ACHN (cell line): Measurements from ENCODE around the gene OVAAL.

Experiments
- DNase-seq: peaks from one replicate; pipeline ENCODE4 v3.0.0-alpha.2; 2015
- in situ Hi-C: cut with HindIII; loops from 2 replicates; pipeline ENCODE4 v1.10.0; 2017; ENCODE audit warnings: low sequenced_read_pairs, low pct_ligation_motif_present, low pct_unique_long_range_greater_than_20kb

The OVAAL gene

DNA sequence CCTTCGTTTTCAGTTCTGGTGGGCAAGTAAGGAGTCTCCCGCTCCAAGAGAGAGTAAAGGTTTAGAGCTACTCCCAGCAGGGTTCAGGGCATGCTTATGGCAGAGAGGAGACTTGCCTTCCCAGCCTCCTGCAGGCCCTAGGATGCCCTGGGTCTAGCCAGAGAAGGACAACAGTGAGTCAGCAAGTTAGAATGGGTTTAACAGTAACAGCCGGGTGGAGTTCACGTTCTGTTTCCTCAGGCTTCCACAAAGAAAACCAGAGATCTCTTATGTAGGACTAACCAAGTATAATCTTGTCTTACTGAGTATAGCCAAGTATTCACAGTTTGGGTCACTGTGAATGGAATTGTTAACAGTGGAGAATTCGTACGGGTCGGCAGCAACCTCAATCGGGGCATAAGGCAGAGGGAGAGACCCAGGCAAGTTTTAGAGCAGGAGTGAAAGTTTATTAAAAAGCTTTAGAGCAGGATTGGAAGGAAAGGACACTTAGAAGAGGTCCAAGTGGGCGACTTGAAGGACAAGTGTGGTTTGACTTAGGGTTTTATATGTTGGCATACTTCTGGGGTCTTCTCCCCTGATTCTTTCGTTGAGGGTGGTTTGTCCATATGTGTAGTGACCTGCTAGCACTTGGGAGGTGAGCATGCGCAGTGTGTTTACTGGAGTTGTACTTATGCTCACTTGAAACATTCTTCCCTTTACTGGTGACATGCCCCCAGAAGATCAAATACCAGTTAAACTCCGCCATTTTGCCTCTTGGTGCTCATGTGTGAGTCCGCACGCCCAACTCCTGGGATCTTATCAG is 4.5 kb downstream of the OVAAL start:
- peak; percentile 23 for DNase-seq
- in situ Hi-C loops: no loop called here

DNA sequence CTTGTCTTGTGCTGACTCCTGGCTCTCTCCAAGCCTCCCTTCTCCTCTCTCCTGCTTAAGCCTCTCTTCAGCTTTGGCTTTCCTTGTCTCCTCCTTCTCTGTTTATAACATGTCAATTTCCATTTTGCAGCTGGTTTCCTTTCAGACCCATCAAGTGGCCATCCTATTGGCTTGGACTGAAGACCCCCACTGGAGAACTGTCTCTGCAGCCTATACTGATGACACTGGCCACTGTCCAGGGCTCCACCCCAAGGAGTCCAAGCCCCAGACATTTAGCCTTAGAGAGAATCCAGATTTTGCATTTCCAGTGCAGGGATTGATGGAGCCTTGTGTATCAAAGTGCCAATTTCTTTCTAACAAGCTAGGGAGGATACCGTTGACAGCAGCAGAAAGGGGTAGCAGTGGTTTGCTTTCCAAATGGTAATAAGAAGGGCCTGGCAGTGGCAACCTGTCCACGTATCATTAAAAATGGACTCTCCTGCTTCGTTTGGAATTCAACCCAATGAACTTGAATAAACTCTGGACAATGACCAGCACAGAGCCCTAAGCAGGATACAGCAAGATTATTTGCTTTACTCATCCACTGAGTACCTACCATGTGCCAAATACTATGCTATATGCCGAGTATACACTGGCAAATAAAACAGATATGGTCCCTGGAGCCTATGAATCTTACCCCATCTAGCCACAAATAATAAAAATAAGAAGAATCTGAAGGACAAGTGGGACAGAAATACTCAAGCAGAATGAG is 6.5 kb downstream of the OVAAL start:
- in situ Hi-C loops: no loop called here
- no peak for DNase-seq

DNA sequence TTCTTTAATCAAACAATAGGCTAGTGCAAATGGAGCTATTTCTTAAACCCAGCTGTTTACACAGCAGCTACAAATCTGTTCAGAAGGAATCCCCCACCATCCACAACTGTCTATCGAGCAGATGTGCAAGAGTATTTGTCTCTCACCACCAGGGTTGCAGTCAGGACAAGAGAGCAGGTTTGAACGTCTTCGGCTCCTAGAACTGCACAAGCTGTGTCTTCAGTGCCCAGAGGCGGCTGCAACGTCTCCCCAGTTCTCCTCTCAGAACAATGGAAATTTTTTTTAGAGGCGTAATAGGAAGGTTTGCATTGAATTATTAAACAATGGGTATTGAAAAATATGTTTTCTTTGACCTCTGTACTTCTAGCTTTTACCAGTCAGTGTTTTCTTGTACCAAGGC is 7.3 kb downstream of the OVAAL start:
- no peak for DNase-seq
- in situ Hi-C loops: no loop called here

DNA sequence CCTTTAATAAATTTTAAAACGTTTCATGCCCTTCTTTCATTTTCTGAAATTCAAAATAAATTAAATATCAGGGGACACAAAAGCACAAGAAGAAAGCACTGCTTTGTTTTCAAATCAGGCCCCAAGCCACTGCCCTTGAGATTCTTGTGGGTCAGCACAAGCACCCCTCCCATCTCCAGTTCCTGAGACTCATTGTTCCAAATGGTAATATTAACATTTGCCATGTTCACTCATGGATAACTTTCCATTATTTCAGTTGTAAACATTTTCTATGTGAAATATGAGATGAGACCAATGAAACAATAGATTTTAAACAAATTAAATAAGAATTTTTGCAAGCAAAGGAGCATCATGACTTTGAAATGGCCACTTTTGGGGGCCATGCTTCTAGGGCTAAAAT is 7.7 kb downstream of the OVAAL start:
- DNase-seq: no peak
- in situ Hi-C loops: no loop called here

DNA sequence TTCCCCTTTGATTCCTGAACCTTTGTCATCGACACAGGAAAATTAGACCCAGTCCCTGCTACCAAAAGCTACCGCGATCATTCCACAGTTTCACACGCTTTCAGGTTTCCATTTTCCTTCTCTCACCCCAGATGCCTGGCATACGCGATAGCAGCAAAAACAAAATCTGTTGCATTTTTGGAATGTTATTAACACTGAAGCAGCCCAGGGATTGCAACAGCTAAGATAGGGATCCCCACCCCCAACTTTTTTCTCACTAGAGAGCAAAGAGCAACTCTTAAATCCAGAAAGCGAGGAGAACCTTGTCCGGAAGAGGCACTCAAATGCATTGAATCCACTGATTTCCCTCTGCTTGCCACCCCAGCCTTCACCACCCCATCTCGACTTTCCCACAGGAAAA is 8.9 kb downstream of the OVAAL start:
- DNase-seq: no peak
- in situ Hi-C loops: no loop called here

DNA sequence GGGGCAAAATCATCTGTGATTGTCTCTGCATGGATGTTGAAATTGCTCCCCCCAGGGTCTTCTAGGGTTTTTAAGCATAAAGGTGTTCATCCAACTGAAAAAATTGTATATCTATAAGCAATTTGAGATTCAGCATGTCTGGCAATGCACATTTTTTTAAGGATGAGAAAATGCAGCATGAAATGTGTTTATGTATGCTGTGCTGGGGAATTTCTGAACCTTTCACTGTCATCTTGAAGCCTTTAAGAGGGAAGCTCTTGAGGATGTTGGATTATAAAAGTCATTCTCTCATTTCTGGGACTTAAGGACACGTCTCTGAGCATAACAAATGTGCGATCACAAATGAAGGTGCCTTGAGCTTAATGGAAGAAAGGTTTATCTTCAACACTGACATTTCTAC is 9.4 kb downstream of the OVAAL start:
- in situ Hi-C loops: no loop called here
- DNase-seq: no peak

DNA sequence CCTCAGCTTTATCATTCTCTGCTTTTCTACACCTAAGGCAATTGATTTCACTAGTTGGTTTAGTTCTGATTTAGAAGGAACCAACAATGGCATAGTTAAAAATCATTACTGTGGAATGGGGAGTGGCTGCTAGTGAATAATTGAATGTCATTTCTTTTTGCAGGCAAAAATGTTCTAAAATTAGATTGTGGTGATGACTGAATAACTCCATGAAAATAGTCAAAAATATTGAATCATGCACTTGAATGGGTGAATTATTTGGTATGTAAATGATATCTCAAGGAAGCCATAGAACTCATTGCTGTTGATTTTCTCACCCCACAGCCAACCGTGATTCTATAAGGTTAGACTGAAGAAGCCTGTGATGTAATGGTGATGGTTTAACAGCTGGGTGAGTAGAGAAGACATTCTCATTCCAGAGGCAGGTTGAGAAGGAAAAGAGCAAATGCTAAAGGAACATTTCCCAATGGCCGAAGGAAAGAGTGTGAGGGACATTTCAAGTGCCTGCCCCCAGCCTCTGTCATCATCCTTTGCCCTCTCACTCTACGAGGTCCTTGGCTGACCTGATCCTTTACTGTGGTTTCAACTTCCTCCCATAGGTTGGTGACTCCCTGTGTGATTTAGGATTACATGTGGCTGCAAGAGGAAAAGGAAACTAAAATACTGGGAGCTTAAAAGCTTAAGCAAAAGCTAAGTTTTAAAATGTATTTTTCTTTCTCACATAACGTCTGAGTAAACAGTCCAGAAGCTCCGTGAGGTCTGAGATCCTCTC is 12.5 kb downstream of the OVAAL start:
- in situ Hi-C loops: no loop called here

DNA sequence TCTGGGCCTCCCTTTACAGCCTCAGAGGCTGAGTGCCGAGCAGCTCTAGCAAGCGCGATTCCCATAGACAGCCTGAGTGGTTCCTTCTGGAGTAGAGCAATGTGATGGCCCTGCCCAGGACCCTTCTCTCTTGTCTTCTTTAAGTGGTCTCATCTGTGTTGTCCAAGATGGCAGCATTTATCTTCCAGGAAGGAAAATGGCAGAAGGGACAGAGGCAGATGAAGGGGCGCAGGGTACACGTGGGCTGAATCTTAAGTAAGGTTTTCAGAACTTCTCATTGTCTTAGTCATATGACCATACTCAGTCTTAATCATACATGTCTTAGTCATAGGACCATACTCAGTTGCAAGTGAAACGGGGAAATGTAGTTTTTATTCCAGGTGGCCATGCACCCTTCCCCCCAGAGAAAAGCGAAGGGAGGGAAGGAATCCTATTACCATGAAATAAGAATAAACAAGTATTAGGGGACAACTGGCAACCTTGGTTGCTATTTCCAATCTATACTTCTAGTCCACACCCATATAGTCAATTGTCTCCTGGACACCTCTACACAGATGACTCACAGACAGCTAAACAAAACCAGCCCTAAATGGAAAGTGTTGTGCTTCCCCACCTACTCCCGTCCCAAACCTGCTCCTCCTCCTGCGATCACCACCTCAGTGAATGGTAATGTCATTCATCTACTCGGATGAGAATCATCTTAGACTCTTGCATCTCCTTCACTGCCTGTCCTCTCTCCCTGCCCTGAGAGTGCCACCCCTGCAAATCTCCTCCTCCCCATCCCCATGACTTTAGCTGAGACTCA is 13.3 kb downstream of the OVAAL start:
- in situ Hi-C loops: no loop called here
- DNase-seq: no peak

More for the DNA sequence above, 12.5 kb downstream of the OVAAL start:
- DNase-seq: no peak

DNA sequence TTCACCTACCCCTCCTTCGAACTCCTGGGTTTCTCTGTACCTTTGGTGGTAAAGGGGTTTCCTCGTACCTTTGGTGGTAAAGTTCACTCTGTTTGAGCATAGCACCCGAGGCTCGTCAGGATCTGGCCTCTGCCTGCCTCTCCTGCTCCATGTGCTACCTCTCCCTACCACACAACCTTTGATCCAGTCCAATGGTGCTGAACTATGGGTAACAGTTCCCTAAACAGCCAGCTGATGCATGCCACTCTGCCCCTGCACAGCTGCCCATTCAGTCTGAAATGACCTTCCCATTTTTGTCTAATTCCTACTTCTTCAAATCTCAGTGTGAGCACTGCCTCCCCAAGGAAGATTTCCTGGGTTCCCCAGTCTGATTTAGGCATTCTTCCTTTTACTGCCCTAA is 14.0 kb downstream of the OVAAL start:
- no peak for DNase-seq
- in situ Hi-C loops: no loop called here

DNA sequence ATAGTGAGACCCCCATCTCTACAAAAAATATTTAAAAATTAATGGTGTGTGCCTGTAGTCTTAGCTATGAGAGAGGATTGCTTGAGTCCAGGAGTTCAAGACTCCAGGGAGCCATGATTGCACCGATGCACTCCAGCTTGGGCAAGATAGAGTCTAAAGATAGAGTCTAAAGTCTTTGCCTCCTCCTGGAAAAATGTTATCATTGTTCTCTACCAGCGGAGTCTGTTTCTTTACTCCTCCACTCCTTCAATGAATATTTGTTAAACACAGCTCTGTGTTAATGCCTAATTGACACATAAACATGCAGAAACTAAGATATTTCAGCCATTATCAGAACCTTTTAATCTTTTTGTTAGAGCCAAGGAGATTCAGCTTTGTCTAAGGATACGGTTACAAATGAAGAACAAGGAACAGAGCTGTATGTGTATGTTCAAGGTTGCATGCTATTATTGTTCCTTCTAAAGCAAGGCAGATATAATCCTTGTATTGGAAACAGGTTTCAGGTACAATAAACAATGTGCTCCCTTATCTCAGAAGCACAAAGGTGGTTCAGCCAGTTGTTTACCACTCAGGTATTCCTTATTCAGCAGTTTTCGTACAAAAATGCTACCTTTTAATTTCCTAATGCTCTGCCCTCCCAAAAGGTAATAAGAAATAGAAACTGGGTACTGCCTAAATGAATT is 15.4 kb downstream of the OVAAL start:
- in situ Hi-C loops: no loop called here
- DNase-seq: no peak

DNA sequence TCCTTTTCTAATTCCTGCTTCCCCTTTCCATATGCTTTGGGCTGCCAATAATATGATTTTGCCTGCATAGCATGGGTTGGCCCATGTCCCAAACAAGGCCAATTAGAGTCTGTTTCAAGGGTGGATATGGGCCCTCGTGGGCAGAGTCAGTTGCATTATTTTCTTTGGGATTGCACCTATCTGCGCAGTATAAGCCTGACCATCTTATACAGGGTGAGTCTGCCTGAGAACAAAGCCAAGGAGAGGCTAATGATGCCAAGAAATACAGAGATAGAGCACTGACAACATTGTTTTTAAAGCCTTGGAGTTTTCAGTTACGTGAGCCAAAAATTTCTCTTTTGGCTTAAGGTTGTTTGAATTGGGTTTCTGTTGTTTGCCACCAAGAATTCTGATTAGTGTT is 18.6 kb downstream of the OVAAL start:
- in situ Hi-C loops: no loop called here
- DNase-seq: no peak

DNA sequence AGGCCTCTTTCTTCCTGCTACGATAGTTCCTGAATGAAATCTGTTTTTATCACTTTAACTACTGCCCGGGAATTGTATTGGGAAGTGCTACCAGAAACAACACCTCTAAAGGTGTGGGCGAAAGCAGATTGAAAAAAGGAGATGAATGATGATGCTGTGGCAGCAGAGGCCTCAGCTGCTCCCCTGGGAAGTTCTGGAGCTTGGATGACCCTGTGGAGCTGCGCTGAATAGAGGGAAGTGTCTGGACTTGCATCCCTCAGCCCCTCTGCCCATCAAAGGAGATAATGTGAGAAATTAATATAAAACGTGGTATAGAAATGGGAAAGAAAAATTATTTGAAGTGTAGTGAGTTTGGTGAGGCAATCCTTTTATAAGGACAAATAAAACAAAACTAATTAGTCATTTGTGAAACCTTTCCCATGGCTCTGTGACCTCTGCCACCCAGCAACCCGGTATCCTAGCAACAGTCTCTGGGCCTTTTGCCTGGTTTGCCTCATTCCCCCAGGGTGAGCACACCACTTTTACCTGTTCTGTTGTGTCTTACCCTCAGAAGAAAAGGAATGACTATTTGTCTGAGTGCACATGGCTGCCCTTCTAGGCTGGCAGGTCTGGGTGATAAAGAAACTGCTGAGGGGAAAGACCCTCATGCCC is 21.3 kb downstream of the OVAAL start:
- in situ Hi-C loops: no loop called here
- no peak for DNase-seq

DNA sequence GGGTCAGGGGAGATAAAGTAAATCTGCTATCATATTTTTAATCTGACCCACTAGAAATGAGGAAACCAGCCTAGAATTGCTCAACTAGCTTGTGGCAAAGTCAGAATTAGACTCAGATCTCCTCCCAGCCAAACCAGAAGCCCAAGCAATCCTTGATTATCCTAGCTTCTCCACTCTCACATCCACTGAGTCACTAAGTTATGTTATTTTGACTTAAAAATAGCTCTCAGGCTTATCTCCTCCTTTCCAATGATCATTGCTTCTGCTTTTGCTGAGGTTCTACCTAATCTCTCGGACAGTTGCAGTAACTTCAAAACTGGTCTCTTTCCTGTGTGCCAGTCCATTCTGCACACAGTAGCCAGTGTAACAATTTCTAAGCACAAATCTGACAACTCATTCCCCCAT is 22.9 kb downstream of the OVAAL start:
- no peak for DNase-seq

DNA sequence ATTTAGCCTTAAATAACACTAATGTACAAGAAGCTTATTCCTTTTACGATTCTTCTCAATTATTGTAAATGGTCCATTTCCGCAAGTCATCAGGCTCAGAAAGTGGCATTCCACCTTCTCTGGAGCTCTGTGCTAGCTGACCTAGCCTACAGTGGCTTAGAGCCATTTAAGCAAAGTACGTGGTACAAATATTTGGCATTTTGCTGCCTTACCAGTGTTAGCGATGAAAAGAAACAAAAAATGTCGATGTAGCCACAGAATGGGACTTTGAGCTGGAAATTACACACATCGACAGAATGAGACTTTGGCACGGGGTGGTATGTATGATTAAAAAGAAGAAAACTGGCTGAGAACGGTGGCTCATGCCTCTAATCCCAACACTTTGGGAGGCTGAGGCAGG is 26.1 kb downstream of the OVAAL start:
- DNase-seq: no peak
- in situ Hi-C loops: no loop called here

More for the DNA sequence above, 22.9 kb downstream of the OVAAL start:
- in situ Hi-C loops: no loop called here

DNA sequence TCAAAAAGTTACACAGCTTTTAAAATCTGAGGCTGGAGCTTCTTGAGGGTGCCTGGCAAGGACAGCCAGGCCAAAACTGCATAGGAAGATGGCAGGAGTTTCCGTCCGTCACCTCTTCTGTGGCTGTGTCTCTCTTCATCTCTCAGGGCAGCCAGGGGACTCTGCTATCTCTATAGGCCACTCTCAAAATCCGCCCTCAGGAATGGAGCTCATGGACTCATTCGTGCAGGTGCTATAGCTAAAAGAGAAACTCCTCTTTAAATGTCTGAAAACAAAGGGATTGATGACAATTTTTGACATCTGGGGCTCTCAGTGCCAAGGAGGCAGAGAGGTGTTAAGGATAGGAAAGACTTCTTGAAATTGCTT is 27.2 kb downstream of the OVAAL start:
- DNase-seq: no peak
- in situ Hi-C loops: no loop called here

DNA sequence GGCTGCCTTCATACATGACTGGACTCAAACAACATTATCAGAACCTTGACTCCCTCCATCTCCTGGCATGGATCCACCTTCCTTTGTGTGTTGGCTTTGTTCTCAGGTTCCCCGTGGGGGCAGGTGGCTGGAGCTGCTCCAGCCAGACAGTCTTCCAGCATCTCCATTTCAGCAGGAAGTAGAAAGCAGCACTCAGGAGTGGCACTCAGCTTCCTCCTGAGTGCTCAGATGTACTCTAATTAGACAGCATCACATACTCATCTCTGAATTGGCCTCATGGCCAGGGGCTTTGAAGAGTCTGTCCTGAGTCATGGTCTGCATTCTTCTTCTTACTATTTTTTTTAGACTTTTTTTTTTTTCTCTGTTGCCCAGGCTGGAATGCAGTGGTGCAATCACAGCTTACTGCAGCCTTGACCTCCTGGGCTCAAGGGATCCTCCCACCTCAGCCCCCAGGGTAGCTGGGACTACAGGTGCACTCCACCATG is 27.9 kb downstream of the OVAAL start:
- in situ Hi-C loops: no loop called here
- DNase-seq: peak; percentile 29

DNA sequence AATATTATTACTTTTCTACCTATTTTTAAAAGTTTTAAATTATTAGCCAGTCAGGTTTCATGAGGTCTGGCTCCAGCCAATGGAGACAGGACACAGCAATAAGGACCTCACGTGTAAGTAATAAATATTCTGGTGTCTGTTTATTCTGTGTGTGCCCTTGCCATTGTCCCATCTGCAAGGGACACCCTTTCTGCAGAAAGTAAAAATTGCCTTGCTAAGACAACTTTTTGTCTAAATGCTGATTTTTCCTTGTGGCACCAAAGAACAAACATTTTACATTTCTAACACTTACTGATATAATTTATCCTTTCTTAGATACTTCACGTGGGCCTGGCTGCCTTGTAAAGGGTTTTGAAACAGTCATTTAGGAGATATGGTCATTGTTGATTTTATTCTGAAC is 29.4 kb downstream of the OVAAL start:
- in situ Hi-C loops: no loop called here
- DNase-seq: no peak

DNA sequence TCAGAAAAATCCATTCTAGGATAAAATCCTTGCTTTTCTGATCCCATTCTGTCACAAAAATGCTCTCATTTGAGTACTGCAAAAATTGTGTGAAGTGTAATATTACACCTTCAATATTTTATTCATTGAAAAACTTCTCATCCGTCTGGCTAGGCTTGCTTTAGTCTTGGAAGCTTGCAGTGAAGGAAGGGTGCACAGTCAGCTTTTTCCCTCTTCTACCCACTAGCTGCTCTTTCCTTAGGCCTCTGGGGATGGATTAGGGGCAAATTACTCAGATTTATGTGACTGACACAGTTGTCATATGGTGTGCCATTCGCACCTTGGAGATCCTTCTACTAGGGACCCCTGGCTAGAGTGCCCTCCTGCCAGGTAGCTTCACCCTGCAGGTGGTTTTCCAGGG is 32.1 kb downstream of the OVAAL start:
- no peak for DNase-seq
- in situ Hi-C loops: no loop called here
